HG03460 (cell line): ENCODE results near the gene PPP1R1A.

ENCODE experiments used
- ATAC-seq: cut with Tn5 transposase; IDR thresholded peaks from one replicate; pipeline ENCODE4 v1.9.1; 2021; ENCODE audit not compliant: unreplicated experiment

The PPP1R1A gene

GRCh38 chr12:54588110-54588889 lies at the start of gene PPP1R1A:
TSS of gene PPP1R1A (minus strand) at chr12:54588659. CDS start at chr12:54588488, 171 bp downstream.
- ATAC-seq: no peak

- ATAC-seq: no peak
Observed at GRCh38 chr12:54634795-54635194, 46.3 kb upstream of the PPP1R1A start, which contains the start of gene LACRT. TSS of gene LACRT (minus strand) at chr12:54634895. CDS start at chr12:54634841, 54 bp downstream.

- ATAC-seq: no peak
Observed at GRCh38 chr12:54631988-54632728, 43.7 kb upstream of the PPP1R1A start.

GRCh38 chr12:54631551-54631950 lies 43.1 kb upstream of the PPP1R1A start:
- ATAC-seq: no peak

- ATAC-seq: no peak
Observed at GRCh38 chr12:54629925-54630324, 41.5 kb upstream of the PPP1R1A start.

GRCh38 chr12:54628186-54628846 lies 39.9 kb upstream of the PPP1R1A start:
- no peak for ATAC-seq

- no peak for ATAC-seq
Observed at GRCh38 chr12:54627304-54627703, 38.8 kb upstream of the PPP1R1A start.

GRCh38 chr12:54625598-54625997 lies 37.1 kb upstream of the PPP1R1A start:
- no peak for ATAC-seq

- no peak for ATAC-seq
Observed at GRCh38 chr12:54624315-54625279, 36.1 kb upstream of the PPP1R1A start.

- no peak for ATAC-seq
Observed at GRCh38 chr12:54622463-54623183, 34.2 kb upstream of the PPP1R1A start.

GRCh38 chr12:54616933-54617680 lies 28.6 kb upstream of the PPP1R1A start:
- ATAC-seq: no peak

GRCh38 chr12:54612225-54612750 lies 23.8 kb upstream of the PPP1R1A start:
- no peak for ATAC-seq

GRCh38 chr12:54611715-54612149 lies 23.3 kb upstream of the PPP1R1A start:
- no peak for ATAC-seq

- ATAC-seq: no peak
Observed at GRCh38 chr12:54608769-54609168, 20.3 kb upstream of the PPP1R1A start.

GRCh38 chr12:54608156-54608555 lies 19.7 kb upstream of the PPP1R1A start:
- ATAC-seq: no peak

GRCh38 chr12:54606556-54606955 lies 18.1 kb upstream of the PPP1R1A start:
- ATAC-seq: no peak

- ATAC-seq: no peak
Observed at GRCh38 chr12:54605138-54605970, 16.9 kb upstream of the PPP1R1A start.

- ATAC-seq: no peak
Observed at GRCh38 chr12:54604436-54604835, 16.0 kb upstream of the PPP1R1A start.
